Astrocyte (in vitro differentiated cells and primary cell): ENCODE data around the gene WASHC4. TPM values are rescaled to one million over a fixed set of nuclear protein-coding genes. Genes with fewer than 3 reads are reported as not detected.

Source experiments
- DNase-seq: peaks from one replicate; pipeline ENCODE4 v3.0.0-alpha.2; 2010; ENCODE audit warnings: low read depth
- FAIRE-seq: peaks from 2 replicates; lab custom pipeline; 2011; peaks lifted over from hg19 to GRCh38; lab: Jason Lieb, UNC
- H2AFZ ChIP-seq: 2 replicates; pipeline ENCODE4 v1.6.0; 2012; ENCODE audit warnings: low read depth, low read length, inconsistent platforms
- H3K27ac ChIP-seq: 2 replicates; pipeline ENCODE4 v1.5.1; 2011; ENCODE audit warnings: low read depth, low read length, inconsistent platforms
- H3K27me3 ChIP-seq: 2 replicates; pipeline ENCODE4 v1.6.0; 2011; ENCODE audit warnings: low read length, inconsistent platforms; ENCODE audit not compliant: insufficient read depth
- H3K36me3 ChIP-seq: 2 replicates; pipeline ENCODE4 v1.5.1; 2011; ENCODE audit warnings: low read length, inconsistent platforms; ENCODE audit not compliant: insufficient read depth
- H3K4me1 ChIP-seq: 2 replicates; pipeline ENCODE4 v1.5.1; 2011; ENCODE audit warnings: low read length, inconsistent platforms; ENCODE audit not compliant: insufficient read depth
- H3K4me2 ChIP-seq: 2 replicates; pipeline ENCODE4 v1.6.0; 2012; ENCODE audit warnings: low read length, inconsistent platforms
- H3K4me3 ChIP-seq: 2 replicates; pipeline ENCODE4 v1.5.1; 2011; ENCODE audit warnings: low read depth, mild to moderate bottlenecking, low read length, inconsistent platforms; ENCODE audit not compliant: insufficient read depth
- H3K79me2 ChIP-seq: 2 replicates; pipeline ENCODE4 v1.6.0; 2012; ENCODE audit warnings: mild to moderate bottlenecking, low read length, inconsistent platforms; ENCODE audit not compliant: insufficient read depth
- H3K9ac ChIP-seq: 2 replicates; pipeline ENCODE4 v1.6.0; 2012; ENCODE audit warnings: mild to moderate bottlenecking, low read length, inconsistent platforms
- H3K9me3 ChIP-seq: 2 replicates; pipeline ENCODE4 v1.5.1; 2012; ENCODE audit warnings: low read depth, mild to moderate bottlenecking, low read length, inconsistent platforms; ENCODE audit not compliant: insufficient read depth
- H4K20me1 ChIP-seq: 2 replicates; pipeline ENCODE4 v1.6.0; 2012; ENCODE audit warnings: low read length, inconsistent platforms; ENCODE audit not compliant: insufficient read depth
- H3K27ac Mint-ChIP-seq: one replicate; pipeline ENCODE4 v1.8.0; 2021; ENCODE audit warnings: mild to moderate bottlenecking, mixed read lengths; ENCODE audit not compliant: unreplicated experiment
- H3K27me3 Mint-ChIP-seq: one replicate; pipeline ENCODE4 v1.8.0; 2021; ENCODE audit warnings: low read depth, mixed read lengths; ENCODE audit not compliant: unreplicated experiment
- H3K36me3 Mint-ChIP-seq: one replicate; pipeline ENCODE4 v1.8.0; 2021; ENCODE audit warnings: low read depth, mixed read lengths; ENCODE audit not compliant: unreplicated experiment
- H3K4me1 Mint-ChIP-seq: one replicate; pipeline ENCODE4 v1.8.0; 2021; ENCODE audit warnings: low read depth, mixed read lengths; ENCODE audit not compliant: unreplicated experiment
- H3K4me3 Mint-ChIP-seq: one replicate; pipeline ENCODE4 v1.8.0; 2021; ENCODE audit warnings: mild to moderate bottlenecking, moderate library complexity, mixed read lengths; ENCODE audit not compliant: unreplicated experiment
- H3K9me3 Mint-ChIP-seq: one replicate; pipeline ENCODE4 v1.8.0; 2021; ENCODE audit warnings: mild to moderate bottlenecking, mixed read lengths; ENCODE audit not compliant: unreplicated experiment
- EZH2 ChIP-seq: IDR thresholded peaks from 2 replicates; pipeline ENCODE4 v1.6.1; 2012; ENCODE audit warnings: mild to moderate bottlenecking, low read length, inconsistent platforms; ENCODE audit not compliant: insufficient read depth
- total RNA-seq: library from RNA; stranded (reverse); gene quantifications from 2 replicates; pipeline ENCODE4 v1.2.1, GENCODE V29; 2021
- TF ChIP-seq, protein P1 (sequence below): IDR thresholded peaks from 2 replicates; pipeline ENCODE4 v1.5.1; 2011; ENCODE audit warnings: low read depth, mild to moderate bottlenecking, inconsistent platforms, low read length, moderate library complexity; ENCODE audit not compliant: insufficient read depth

The WASHC4 gene
- total RNA-seq, 1 donor from 2014 or later, result 51.1 TPM

GRCh38 chr12:105156260-105156659 lies 48.7 kb downstream of the WASHC4 start:
- Histone ChIP-seq H3K4me3 (no peak overlapping the region), H3K27me3 (no peaks in the 10 kb centered on the region), H3K36me3 (peaks cover 57% of the 10 kb centered on the region), H3K4me1 (no peaks in the 10 kb centered on the region), H4K20me1 (peaks cover 4% of the 10 kb centered on the region), H3K9ac (no peak overlapping the region), H2AFZ (no peak overlapping the region), H3K79me2 (no peaks in the 10 kb centered on the region), H3K27ac (no peak overlapping the region), H3K4me2 (no peak overlapping the region), H3K9me3 (no peaks in the 10 kb centered on the region)
- no peak for TF ChIP-seq EZH2
- TF ChIP-seq, protein P1, sequence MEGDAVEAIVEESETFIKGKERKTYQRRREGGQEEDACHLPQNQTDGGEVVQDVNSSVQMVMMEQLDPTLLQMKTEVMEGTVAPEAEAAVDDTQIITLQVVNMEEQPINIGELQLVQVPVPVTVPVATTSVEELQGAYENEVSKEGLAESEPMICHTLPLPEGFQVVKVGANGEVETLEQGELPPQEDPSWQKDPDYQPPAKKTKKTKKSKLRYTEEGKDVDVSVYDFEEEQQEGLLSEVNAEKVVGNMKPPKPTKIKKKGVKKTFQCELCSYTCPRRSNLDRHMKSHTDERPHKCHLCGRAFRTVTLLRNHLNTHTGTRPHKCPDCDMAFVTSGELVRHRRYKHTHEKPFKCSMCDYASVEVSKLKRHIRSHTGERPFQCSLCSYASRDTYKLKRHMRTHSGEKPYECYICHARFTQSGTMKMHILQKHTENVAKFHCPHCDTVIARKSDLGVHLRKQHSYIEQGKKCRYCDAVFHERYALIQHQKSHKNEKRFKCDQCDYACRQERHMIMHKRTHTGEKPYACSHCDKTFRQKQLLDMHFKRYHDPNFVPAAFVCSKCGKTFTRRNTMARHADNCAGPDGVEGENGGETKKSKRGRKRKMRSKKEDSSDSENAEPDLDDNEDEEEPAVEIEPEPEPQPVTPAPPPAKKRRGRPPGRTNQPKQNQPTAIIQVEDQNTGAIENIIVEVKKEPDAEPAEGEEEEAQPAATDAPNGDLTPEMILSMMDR, result no peak
- DNase-seq (no peak), FAIRE-seq (no peak)
- Mint-ChIP-seq H3K4me3 (no peak overlapping the region), H3K36me3 (peaks cover 20% of the 10 kb centered on the region), H3K27me3 (no peaks in the 10 kb centered on the region), H3K4me1 (no peaks in the 10 kb centered on the region), H3K27ac (no peak overlapping the region), H3K9me3 (no peaks in the 10 kb centered on the region)

- H3K4me3 ChIP-seq, result no peak overlapping the region
- Mint-ChIP-seq H3K4me1 (no peaks in the 10 kb centered on the region), H3K36me3 (peaks cover 23% of the 10 kb centered on the region), H3K27ac (no peak overlapping the region), H3K4me3 (no peak overlapping the region), H3K27me3 (no peaks in the 10 kb centered on the region), H3K9me3 (no peaks in the 10 kb centered on the region)
- H3K79me2 ChIP-seq, result no peaks in the 10 kb centered on the region
- H3K36me3 ChIP-seq, result peaks cover 52% of the 10 kb centered on the region
- no peak overlapping the region for H3K27ac ChIP-seq
- no peak overlapping the region for H2AFZ ChIP-seq
- H3K4me1 ChIP-seq, result no peaks in the 10 kb centered on the region
- no peak for TF ChIP-seq EZH2
- TF ChIP-seq, protein P1, result no peak
- no peak for FAIRE-seq
- H3K9me3 ChIP-seq, result no peaks in the 10 kb centered on the region
- H4K20me1 ChIP-seq, result peaks cover 4% of the 10 kb centered on the region
- no peak overlapping the region for H3K4me2 ChIP-seq
- H3K27me3 ChIP-seq, result no peaks in the 10 kb centered on the region
- no peak for DNase-seq
- H3K9ac ChIP-seq, result no peak overlapping the region
Observed at GRCh38 chr12:105157606-105158005, 50.1 kb downstream of the WASHC4 start.

GRCh38 chr12:105158876-105159275 lies 51.3 kb downstream of the WASHC4 start:
- Histone ChIP-seq H2AFZ (no peak overlapping the region), H3K27ac (no peak overlapping the region)
- FAIRE-seq, result no peak

More at GRCh38 chr12:105158876-105159275, 51.3 kb downstream of the WASHC4 start:
- no peaks in the 10 kb centered on the region for H3K79me2 ChIP-seq
- peaks cover 49% of the 10 kb centered on the region for H3K36me3 ChIP-seq
- H3K4me3 ChIP-seq, result no peak overlapping the region
- H3K4me2 ChIP-seq, result no peak overlapping the region
- Mint-ChIP-seq H3K27me3 (no peaks in the 10 kb centered on the region), H3K9me3 (no peaks in the 10 kb centered on the region), H3K27ac (no peak overlapping the region), H3K36me3 (peaks cover 23% of the 10 kb centered on the region), H3K4me1 (peaks cover 2% of the 10 kb centered on the region), H3K4me3 (no peak overlapping the region)
- TF ChIP-seq, protein P1, result no peak
- no peak for TF ChIP-seq EZH2
- H4K20me1 ChIP-seq, result peaks cover 4% of the 10 kb centered on the region
- H3K9me3 ChIP-seq, result no peaks in the 10 kb centered on the region
- no peak overlapping the region for H3K9ac ChIP-seq
- H3K4me1 ChIP-seq, result no peaks in the 10 kb centered on the region
- no peaks in the 10 kb centered on the region for H3K27me3 ChIP-seq
- DNase-seq, result no peak
